ENCODE measurements around the gene TBCD.

- TF ChIP-seq, protein P1, sequence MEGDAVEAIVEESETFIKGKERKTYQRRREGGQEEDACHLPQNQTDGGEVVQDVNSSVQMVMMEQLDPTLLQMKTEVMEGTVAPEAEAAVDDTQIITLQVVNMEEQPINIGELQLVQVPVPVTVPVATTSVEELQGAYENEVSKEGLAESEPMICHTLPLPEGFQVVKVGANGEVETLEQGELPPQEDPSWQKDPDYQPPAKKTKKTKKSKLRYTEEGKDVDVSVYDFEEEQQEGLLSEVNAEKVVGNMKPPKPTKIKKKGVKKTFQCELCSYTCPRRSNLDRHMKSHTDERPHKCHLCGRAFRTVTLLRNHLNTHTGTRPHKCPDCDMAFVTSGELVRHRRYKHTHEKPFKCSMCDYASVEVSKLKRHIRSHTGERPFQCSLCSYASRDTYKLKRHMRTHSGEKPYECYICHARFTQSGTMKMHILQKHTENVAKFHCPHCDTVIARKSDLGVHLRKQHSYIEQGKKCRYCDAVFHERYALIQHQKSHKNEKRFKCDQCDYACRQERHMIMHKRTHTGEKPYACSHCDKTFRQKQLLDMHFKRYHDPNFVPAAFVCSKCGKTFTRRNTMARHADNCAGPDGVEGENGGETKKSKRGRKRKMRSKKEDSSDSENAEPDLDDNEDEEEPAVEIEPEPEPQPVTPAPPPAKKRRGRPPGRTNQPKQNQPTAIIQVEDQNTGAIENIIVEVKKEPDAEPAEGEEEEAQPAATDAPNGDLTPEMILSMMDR (IDR thresholded peaks at IDR 0.05; ENCODE audit: insufficient read depth, low read depth, low read length) = no peak
- no peak for TF ChIP-seq EZH2 (IDR thresholded peaks at IDR 0.05; ENCODE audit: insufficient read depth, low read length)
Measured at GRCh38 chr17:82812058-82812457, 60.2 kb downstream of the TBCD start.
